Jurkat, Clone E6-1 (cell line): ENCODE results near the gene TMEM94.
A peak's percentile ranks its signal among the peaks of the same experiment; 100 is the strongest.

Source experiments
- DNase-seq: peaks from one replicate; pipeline ENCODE4 v3.0.0-alpha.2; 2011; ENCODE audit warnings: low read depth, low spot score
- H3K4me3 ChIP-seq: 2 replicates; pipeline ENCODE4 v1.5.1; 2011; ENCODE audit warnings: mild to moderate bottlenecking, low read length, control low read depth, moderate library complexity

The TMEM94 gene

DNA sequence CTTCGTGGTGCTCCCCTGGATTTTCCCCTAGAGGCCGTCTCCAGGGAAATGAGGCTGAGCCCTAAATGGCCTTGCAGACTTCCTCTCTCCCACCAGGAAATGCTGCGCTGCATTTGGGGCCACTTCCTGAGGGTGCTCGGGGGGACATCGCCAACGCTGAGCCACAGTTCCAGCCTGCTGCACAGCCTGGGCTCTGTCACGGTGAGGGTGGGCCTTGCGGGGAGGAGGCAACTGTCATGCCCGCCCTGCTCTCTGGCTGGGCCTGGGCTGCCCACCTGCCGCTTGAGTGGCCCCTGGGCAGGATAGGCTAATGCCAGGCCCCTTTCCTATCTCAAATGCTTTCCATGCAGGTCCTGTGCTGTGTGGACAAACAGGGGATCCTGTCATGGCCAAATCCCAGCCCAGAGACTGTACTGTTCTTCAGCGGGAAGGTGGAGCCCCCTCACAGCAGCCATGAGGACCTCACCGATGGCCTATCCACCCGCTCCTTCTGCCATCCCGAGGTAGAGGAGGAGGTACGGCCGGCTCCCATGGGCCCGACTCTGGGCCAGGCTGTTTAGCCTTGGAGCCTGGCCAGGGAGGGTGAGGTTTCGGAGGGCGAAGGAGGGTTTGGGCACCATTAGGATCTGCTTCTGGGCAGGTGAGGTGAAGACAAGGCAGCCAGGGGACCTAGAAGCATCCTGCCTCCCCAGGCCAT is 34.7 kb downstream of the TMEM94 start:
- DNase-seq: no peak
- H3K4me3 ChIP-seq: no peak overlapping the region

DNA sequence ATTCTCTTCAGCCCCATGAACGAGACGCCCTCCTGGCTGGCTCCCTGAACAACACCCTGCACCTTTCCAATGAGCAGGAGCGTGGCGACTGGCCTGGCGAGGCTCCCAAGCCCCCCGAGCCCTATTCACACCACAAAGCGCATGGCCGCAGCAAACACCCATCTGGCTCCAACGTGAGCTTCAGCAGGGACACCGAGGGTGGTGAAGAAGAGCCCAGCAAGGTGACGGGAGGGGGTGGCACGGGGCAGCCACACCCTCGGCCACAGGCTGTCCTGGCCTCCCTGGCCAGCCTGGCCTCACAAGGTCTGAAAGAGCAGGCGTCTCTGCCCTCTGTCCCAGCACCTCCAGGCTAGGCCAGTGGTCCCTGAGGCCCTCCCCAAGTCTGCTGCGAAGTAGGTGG is 35.2 kb downstream of the TMEM94 start:
- DNase-seq: no peak
- H3K4me3 ChIP-seq: no peak overlapping the region

DNA sequence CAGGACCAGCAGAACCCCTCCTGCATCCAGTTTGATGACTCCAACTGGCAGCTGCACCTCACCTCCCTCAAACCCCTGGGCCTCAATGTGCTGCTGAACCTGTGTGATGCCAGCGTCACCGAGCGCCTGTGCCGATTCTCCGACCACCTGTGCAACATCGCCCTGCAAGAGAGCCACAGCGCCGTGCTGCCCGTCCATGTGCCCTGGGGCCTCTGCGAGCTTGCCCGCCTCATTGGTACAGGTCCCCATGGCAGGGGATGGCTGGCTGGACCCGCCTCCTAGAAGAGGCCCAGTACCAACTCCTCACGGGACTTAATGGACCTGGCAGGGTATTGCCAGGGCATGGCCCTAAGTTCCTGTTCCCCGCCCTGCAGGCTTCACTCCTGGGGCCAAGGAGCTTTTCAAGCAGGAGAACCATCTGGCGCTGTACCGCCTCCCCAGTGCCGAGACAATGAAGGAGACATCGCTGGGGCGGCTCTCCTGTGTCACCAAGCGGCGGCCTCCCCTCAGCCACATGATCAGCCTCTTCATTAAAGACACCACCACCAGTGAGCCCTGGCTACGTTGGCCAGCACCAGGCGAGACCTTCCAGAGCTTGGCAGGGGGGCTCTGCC is 36.2 kb downstream of the TMEM94 start:
- DNase-seq: no peak
- no peak overlapping the region for H3K4me3 ChIP-seq

DNA sequence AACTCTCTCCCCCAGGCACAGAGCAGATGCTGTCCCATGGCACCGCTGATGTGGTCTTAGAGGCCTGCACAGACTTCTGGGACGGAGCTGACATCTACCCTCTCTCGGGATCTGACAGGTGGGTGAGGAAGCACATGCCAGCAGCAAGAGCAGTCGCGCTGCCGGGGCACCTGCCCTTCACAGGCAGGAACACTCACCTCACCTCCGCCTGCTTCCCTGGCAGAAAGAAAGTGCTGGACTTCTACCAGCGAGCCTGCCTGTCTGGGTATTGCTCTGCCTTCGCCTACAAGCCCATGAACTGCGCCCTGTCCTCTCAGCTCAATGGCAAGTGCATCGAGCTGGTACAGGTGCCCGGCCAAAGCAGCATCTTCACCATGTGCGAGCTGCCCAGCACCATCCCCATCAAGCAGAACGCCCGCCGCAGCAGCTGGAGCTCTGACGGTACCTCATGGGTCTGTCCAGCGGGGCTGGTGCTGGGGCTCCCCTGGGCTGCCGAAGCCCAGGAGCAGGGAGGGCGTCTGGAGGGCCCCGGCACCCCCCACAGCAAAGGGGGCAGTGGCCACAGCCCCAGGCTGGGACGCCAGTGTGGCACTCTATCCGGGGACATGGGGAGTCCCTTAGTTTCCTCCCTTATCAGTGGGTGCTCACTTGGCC is 37.2 kb downstream of the TMEM94 start:
- no peak for DNase-seq
- H3K4me3 ChIP-seq: no peak overlapping the region

DNA sequence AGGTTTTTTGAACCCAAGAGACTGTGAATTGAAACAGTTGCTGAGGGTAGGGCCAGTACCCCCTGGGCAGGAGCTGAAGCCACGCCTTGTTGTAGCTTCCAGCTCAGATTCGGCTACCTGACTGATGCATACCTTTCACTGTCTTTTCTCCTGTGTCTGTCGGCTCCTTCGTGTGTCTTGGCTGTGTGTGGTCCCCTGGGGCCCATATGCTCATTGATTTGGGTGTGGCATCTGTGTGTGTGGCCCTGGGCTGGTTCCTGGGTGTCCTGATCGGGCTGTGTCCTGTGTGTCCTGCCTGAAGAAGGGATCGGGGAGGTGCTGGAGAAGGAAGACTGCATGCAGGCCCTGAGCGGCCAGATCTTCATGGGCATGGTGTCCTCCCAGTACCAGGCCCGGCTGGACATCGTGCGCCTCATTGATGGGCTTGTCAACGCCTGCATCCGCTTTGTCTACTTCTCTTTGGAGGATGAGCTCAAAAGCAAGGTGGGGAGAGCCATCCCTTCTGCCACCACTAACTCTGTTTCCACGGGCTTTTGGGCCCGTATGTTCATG is 38.0 kb downstream of the TMEM94 start:
- H3K4me3 ChIP-seq: no peak overlapping the region
- DNase-seq: no peak

DNA sequence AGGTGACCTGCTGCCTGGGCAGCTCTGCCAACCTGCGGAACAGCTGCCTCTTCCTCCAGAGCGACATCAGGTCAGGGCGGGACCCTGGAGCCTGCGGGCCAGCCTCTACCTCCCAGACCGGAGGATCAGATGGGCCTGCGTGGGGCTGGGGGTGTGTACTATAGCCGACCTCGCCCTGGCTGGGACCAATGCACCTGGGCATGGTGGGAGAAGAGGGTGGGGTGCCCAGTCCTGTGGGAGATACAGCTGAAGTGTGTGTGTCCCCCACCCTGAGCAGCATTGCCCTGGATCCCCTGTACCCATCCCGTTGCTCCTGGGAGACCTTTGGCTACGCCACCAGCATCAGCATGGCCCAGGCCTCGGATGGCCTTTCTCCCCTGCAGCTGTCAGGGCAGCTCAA is 39.6 kb downstream of the TMEM94 start:
- DNase-seq: no peak

DNA sequence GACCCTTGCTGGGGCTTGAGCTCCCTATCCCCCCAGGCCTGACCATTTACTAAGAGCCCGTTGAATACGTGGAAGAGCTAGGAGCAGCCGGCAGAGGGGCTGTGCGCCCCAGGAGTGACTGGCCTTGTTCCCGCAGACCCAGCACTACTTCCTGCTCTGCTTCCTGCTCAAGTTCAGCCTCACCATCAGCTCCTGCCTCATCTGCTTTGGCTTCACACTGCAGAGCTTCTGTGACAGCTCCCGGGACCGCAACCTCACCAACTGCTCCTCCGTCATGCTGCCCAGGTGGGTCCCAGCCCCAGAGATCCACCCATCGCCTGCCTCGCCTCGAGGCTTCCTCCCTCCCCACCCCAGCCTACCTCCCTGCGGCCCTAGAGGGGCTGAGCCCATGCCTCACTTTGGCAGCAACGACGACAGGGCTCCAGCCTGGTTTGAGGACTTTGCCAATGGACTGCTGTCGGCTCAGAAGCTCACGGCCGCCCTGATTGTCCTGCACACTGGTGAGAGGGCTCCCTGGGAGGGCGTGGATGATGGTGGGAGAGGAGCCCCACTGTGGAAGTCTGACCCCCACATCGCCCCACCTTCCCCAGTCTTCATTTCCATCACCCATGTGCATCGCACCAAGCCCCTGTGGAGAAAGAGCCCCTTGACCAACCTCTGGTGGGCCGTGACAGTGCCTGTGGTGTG is 41.7 kb downstream of the TMEM94 start:
- peak overlapping the region; percentile 35 for H3K4me3 ChIP-seq
- peak; percentile 87 for DNase-seq

More for the DNA sequence above, 39.6 kb downstream of the TMEM94 start:
- H3K4me3 ChIP-seq: no peak overlapping the region

DNA sequence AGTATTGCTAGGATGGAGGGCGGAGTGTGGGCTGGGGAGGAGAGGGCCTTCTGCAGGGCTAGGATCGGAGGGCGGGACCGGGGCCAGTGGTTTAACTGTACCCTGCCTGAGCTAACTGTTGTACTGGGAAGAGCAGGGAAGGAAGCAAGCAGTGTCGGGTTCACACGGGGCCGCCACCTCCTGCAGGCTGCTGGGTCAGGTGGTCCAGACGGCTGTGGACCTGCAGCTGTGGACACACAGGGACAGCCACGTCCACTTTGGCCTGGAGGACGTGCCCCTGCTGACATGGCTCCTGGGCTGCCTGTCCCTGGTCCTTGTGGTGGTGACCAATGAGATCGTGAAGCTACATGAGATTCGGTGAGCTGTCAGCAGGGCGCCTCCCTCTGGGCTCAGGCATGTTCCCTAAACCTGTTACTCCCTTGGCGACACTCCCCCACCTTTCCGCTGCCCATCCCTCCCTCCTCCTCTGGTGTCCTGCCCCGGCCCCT is 42.3 kb downstream of the TMEM94 start:
- DNase-seq: no peak
- H3K4me3 ChIP-seq: peak overlapping the region; percentile 35

DNA sequence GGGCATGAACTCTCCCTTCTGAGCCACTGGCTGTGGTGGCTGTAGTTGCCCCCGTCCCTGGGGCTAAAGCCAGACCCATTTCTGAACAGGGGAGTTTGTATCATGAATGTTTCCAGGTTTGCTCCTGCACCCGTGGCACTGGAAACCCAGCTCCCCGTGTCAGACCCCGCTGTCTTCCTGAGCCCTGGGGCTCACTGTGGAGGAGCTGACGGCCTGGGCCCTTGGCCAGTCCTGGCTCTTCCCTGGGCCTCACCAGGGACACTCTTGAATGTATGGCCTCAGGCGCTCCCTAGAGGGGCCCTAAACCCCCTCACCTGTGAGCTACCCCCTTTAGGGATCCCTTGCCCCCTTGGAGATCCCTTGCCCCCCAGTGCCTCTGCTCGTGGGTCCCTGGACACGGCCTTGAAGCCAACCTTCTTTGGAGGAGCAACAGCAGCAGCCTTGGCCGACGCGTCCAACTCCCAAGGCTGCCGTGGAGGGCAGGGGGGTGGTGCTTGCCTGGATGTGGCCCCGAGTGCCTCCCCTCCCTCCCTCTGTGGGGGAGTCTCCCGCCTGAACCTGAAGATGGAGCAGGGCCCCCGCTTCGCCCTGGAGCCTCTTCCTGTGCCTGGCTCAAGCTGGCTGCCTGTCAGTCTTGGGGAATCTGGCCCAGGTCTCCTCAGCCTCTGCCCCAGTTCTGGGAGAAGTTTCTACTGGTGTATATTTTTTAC is 43.0 kb downstream of the TMEM94 start:
- H3K4me3 ChIP-seq: no peak overlapping the region
- DNase-seq: no peak

DNA sequence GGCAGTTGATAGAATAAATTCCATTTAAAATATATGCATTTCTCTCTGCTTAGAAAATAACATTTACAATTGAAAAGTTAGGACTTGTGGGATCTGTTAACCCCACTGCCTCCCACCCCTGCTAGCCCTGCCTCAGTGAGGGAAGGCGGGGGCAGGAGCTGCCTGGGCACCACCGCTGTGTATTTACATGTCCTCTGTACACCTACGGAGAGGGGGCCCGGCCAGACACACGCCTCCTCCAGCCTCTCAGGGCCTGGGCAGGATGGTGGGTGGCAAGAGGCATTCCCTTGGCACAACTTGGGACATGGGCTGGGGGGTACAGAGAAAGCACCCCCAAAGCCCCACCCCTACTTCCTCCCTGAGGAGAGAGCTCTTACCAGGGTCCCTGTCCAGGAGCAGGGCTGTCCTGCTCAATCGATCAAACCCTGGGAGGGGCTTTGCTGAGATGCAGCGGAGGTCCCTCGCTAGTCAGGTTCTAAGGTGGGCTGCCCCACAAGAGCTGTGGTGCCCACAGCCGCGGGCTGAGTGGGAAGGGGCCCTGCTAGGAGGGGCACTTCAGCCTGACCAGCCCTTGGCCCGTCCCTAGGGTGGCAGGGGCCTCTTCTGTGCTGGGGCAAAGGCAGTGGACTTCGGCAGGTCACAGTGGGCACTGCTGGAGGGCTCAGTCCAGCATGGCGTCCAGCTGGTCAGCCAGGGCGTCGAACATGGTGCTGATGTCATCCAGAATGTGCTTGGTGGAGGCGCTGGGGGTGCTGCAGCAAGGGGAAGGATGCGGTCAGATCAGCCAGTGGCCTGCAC is 44.2 kb downstream of the TMEM94 start:
- no peak overlapping the region for H3K4me3 ChIP-seq
- DNase-seq: no peak

DNA sequence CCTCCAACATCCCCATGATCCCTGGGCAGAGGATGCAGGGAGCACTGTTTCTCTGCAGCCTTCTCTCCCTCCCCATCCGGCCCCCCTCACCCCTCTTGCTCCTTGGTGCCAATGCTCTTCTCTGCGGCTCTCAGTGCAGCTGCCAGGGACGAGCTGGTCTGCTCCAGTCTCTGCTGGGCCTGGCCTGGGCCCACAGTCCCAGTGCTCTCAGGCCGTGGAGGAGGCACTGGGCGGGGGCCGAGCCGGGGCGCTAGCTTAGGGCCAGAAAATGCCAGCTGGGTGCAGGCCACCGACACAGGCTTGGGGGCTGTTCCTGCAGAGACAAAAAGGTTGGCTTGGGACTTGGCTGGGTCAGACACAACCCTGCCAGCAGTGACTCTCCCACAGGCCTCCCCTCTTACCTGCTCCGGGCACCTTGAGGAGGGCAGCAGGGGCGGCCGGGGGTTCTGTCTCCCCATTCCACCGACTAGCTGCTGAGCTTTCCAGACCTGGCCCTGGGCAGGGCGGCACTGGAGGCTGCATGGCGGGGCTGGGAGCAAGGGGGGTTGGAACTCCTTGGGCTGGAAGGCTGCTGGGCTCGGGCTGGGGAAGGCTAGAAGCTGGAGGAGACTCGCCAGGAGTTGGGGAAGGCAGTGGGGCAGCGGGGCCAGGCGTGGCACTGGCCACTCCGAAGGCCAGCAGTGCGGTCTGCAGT is 45.1 kb downstream of the TMEM94 start:
- no peak overlapping the region for H3K4me3 ChIP-seq
- no peak for DNase-seq

DNA sequence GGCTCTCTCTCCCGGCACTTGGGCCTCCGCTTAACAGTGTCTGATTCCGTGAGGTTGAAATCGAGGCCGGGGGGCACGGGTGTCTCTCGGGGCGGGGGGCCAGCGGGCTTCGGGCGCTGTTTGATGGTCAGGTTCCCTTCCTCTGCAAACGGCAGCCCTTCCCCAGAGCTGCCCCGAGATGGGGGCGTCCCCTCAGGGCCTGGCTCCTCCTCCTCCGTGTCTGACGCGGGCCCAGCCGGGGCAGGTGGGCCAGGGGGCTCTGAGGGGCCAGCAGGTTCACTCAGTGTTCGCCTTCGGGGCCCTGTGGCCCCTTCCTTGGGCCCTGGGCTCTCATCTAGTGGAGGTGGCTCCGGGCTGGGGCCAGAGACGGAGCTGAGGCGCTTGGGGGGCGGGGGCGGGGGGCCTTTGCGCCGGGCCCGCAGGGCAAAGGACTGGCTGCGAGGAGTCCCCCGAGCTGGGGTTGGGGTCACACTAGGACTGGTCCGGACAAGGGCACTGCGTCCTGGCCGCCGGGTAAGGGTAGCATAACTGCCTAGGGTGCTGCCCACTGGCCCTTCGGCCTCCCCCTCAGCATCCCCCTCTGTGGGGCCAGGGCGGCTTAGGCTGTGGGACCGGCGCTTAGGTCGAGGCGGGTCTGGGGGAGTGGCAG is 45.8 kb downstream of the TMEM94 start:
- no peak for DNase-seq
- no peak overlapping the region for H3K4me3 ChIP-seq

DNA sequence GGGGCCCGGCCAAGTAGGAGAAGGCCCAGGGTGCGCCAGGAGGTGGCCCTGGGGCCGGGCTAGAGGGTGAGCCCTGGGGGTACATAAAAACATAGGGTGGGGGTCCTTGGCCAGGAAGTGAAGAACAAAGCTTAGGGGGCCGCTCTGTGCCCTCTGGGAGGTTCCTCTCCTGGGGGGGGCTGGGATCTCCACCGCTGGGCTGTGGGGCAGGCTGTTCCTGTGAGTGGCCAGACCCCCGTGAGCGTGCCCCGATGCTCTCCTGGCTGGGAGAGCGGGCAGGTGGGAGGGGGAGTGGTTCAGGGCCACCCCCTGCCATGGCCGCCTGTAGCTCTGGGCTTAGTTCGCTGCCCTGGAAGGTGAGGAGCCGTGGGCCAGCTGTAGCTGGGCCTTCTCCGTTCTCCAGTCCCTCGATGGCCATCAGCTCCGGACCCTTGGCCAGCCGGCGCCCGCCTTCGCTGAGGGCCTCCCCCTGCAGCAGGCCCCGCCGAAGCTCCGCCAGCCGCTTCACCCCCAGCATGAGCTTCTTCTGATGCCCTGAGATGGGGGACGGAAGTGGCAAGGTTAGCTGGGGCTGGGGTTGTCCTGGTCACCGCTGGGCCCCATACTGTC is 46.4 kb downstream of the TMEM94 start:
- no peak for DNase-seq
- H3K4me3 ChIP-seq: no peak overlapping the region

DNA sequence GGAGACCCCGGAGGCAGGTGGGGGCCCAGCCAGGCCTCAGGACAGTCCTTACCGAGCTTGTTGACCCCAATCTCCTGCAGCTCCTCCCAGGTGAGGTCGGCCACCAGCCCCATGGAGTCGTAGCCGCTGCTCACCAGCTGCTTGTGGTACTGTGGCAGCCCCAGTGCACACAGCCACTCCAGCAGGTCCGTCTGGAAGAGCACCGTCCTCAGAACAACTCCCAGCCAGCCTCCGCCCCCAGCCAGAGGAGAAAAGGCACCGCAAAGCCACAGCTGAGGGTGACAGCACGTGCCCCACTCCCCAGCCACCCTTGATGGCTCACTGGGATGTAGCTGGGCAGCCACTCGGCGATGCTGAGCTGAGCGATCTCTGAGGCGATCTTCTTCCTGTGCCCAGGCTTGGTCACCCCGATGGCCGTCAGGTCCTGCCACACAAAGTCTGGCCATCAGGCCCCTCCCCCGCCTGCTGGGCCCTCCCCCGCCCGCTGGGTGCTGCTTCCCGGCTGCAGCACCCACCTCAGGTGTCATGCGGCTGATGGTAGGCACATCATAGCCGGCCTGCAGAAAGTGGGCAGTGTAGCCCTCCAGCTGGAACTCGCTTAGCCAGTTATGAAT is 47.0 kb downstream of the TMEM94 start:
- no peak for DNase-seq
- no peak overlapping the region for H3K4me3 ChIP-seq

DNA sequence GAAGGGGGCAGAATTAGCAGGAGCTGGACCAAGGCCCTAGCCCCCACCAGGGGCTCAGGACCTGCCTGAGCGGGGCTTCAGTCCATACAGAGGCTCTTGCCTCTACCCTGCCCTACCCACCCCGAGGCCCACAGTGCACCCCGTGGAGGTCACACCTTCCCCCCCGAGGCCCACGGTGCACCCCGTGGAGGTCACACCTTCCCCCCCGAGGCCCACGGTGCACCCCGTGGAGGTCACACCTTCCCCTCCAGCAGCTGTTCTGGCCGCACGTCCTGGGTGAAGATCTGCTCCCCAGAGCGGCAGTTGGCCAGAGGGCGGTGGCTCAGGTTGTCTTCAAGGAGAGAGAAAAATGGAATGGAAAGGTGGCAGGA is 47.5 kb downstream of the TMEM94 start:
- no peak for DNase-seq
- no peak overlapping the region for H3K4me3 ChIP-seq

DNA sequence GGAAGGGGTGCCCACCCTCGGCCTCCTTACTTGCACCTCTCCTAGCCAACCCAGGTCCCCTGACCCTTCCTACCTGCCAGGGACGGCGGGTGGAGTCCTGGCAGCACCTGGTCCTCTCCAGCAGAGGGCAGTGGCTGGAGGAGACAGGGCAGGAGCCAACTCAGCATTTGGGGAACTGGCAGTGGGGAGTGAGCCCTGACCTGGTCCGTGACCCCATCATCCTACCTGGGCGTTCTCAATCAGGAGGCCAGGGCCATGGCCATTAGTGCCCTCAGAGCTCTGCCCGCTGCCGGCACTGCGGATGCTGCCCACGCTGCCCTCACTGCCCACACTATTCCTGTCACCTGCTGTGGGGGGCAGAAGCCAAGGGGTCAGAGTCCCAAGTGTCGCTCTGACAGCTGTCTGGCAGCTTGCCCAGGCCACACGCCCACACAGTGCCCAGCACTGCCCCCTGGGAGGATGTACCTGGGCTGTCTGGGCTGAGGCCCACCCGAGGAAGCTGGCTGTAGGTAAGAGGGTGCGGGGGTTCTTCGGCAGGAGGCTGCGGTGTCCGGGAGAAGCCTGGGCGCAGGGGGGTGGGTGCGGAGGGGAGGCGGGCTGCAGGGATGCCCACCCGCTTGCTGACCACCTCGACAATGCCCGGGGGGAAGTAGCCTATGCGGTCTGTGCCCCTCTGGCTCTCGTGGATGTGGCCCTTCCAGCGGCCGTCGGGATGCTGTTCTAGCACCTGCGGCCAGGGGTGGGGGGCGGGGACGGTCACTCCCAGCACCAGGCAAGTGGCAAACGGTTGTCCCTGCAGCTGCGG is 48.1 kb downstream of the TMEM94 start:
- H3K4me3 ChIP-seq: no peak overlapping the region
- DNase-seq: no peak
